GM19351 (cell line): ENCODE measurements around the gene PPM1H.
A peak's percentile ranks its signal among the peaks of the same experiment; 100 is the strongest.
"Not testable (repeated sequence)": the region's sequence is repeated elsewhere in the genome, so short reads cannot be mapped to it uniquely, and the experiment has no call there.

ENCODE experiments used
- ATAC-seq: cut with Tn5 transposase; IDR thresholded peaks from one replicate; pipeline ENCODE4 v1.9.1; 2021; ENCODE audit warnings: mild to moderate bottlenecking, moderate library complexity; ENCODE audit not compliant: unreplicated experiment

Gene PPM1H

DNA sequence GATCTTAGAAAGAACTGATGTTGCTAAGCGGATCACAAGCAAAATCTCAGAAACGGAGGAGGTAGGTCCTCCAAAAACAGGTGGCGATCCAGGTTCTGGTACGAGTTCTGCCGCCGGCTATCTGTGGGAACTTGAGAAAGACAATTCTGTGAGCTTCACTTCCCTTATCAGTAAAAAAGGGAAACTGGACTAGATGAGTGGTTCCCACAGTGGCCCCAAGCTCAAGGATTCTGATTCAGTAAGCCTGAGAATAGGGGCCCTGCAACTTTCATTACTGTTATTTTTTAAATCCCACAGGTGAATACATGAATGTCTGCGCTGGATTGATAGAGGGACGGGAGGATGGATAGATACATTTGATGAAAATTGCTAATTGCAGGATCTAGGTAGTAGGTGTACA, 160.2 kb downstream of the PPM1H start:
- no peak for ATAC-seq

DNA sequence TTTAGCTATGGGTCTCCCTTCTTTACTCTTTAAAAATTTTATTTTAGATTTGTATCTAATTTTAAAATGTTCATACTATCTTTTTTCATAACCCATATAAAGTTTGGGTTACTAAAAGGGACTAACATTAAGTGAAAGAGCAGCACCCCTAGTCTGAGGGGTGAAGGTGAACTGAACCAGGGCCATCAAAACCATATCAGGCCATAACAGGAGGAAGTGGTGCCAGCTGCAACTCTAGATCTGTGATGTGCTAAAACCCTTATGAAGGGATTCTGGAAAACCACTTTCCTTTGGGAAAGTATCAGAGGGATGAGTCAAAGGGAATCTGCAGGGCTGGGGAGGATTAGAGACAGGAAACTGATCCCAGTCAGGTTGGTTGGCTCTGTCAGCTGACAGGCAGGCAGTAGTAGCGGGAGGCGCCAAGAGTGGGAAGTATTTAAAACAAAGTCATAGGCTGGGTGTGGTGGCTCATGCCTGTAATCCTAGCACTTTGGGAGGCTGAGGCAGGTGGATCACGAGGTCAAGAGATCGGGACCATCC, 162.5 kb downstream of the PPM1H start:
- no peak for ATAC-seq

GRCh38 chr12:62771828-62772227, 163.1 kb downstream of the PPM1H start:
- no peak for ATAC-seq

GRCh38 chr12:62770381-62770780, 164.6 kb downstream of the PPM1H start:
- ATAC-seq, result no peak

DNA sequence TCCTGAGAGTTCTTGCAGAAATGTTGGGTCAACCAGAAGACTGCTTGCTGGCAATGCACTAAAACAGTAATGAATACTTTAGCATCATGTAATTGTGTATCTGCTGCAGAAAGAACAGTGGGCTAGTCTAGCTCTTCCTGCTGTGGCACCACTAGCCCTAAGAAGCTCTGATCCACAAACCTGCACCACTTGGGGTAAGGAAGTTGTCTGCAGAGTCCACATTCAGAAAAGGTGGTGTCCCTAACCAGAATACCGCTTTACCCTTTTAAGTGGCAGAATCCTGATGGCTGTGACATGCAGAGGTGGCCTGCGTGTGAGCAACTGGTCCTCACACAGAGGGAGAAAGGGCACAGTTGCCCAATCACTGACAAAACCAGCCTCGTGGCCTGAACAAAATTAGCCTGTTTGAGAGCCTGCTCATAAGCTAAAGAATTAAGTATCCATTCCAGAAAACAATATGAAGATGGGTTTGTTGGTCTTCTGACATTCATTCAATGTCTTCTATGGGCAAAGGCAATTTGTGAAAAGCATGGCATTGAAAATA, 165.8 kb downstream of the PPM1H start:
- ATAC-seq, result no peak

- ATAC-seq, result no peak
These were observed 167.0 kb downstream of the PPM1H start for GRCh38 chr12:62767946-62768345.

DNA sequence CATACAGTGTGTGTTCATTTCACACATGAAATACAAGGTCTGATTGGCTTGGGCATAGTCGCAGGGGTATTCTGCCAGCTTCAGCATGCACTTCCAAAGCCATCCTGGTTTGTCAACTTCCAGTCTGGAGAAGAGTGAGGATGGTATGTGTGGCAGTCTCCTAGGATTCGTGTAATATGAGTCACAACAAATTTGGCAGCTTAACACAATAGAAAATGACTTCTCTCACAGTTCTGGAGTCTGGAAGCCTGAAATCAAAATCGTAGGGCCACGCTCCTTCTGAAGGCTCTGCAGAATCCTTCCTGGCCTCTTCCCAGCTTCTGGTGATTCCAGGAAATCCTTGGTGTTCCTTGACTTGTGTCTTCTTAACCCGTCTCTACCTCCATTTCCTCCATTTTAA, 167.5 kb downstream of the PPM1H start:
- ATAC-seq, result no peak

- ATAC-seq, result no peak
These were observed 168.5 kb downstream of the PPM1H start for GRCh38 chr12:62766496-62766895.

DNA sequence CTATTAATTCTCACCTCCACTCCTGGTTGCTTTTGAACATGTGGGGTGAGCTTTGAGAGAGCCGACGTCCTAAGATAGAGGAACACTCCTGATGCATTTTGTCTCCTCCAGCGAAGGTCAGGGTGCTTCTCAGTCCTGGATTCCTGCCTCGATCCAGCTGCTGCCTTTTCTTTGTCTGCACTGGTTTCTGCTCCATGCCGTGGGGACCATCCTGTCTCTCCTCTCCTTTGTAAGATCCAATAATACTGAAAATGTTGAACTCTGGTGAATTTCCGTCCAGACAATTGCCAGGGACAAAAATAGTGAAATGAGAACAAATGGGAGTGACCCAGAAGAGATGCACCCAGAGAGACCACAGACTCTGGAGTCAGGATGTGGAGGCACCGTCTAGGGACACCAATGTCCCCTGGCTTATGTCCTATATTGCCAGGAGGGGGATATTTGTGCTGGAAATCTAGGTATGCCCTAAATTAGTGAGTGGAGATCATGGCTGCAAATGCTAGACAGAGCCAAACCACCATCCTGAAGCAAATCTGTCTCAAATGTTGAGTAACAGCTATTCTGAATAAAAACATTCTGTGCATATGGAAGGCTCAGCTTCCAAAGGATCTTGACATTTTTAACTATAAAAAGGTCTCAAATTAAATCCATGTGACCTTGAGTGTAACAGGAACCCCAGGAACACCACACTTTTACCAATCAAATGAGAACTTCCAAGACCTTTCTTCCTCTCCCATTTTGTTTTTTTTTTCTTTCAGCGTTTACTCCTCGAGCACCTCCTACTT, 170.9 kb downstream of the PPM1H start:
- ATAC-seq, result no peak

DNA sequence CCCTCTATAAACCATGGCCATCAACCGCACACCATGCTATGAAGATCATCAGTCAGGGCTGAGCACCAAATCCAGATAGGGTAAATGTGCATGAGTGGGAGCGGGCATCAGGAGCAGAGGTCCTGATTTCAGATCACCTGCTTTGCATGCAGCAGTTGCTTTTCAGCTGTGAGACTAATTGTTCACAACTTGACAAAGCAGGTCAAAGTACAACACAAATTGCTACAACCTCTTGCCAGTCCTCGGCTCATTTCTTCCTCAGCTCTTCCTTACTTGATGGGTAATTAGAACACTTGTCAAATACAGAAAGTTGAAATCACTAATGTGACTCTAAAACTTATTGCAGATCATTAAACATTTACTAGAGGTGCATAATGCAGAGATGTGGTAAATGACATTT, 171.6 kb downstream of the PPM1H start:
- ATAC-seq, result no peak

DNA sequence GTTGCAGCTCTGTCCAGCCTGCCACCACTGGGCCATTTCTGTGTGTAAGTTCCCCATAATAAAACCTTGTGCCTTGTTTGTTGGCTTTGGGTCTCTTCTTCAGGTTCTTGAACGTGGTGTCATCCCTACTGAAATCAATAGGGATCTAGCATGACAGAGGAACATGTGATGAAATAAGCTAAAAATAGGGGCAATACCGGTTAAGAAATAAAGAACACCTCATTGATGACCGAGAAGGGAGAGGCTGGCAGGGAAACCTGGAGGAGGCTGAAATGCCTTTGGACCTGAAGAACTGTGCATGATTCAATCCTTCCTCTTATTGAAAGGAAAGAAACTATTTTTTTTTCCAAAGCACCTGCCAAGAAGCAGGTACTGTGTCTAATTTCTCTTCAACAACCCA, 172.3 kb downstream of the PPM1H start:
- no peak for ATAC-seq

DNA sequence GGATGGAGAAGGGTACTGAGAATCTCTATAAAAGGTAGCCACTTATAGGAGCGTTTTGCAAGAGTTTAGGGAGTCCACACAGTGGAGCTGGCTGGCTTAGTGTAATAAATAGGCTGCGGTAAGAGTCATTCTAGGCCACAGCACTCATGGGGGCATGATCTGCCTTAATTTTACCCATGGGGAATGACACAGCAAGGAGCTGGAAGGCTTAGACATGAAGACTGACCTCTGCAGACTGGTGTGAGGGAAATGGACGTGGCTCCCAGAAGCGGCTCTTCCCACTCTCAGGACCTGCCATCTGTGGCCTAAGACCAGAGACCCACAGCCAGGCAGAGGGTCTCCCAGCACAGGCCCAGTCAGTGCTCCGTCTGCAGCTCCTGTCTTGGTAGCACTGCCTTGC, 173.3 kb downstream of the PPM1H start:
- ATAC-seq, result no peak

GRCh38 chr12:62760779-62761178, 174.2 kb downstream of the PPM1H start:
- ATAC-seq, result peak; percentile 86

- not testable (repeated sequence) for ATAC-seq
These were observed 174.6 kb downstream of the PPM1H start for GRCh38 chr12:62760341-62760740.

DNA sequence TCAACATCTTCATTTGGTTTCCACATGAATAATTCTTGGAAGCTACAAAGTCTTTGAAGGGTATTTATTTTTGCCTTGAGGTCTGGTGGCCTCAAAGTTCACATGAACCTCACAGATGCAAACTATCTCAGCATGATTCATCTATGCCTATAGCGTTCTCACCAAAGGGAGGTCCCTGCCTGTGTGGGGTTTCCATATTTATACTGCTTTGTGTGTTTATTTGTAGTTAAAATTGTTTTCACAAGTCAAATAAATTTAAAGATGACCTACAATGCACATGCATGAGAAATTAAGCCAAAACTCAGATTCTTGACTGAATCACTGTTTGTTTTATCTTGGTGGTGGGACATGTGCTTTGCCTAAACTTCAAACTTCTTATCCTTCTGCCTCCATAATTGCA, 176.7 kb downstream of the PPM1H start:
- no peak for ATAC-seq

DNA sequence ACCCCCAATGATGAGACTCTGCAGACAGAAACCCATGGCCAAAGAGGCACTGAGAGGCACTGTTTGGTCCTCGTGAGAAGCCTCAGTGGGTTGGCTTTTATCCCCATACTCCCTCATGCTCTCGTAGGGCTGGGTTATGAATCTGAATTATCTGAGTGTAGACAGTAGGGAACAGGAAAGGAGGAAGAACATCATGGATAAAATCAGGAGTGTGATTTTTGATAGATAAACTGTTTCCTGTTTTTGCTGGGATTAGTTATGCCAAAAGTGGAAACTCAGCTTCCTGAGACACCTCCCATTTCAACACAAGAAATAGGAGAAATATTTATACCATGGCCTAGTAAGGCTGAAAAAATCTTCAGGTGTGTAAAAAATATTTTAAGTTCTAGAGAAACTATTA, 177.9 kb downstream of the PPM1H start:
- ATAC-seq, result no peak

DNA sequence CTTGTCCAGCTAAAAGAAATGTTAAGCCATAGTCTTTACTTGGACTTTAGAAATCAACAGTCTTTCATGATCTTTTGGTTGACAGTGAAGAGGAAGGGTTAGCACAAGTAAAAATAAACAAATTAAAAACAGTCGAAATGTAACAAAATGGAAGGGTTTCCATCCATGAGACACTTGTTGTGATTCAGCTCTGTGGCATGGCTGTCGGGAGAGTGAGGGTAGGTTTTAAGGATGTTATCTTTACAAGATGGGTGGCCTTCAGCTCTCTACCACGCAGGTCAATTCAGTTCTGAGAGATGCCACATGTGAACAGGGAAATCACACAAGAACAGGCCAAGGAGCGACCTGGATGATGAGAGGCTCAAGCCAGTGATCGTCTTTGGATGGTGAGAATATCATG, 180.2 kb downstream of the PPM1H start:
- ATAC-seq, result no peak

- ATAC-seq, result no peak
These were observed 183.2 kb downstream of the PPM1H start for GRCh38 chr12:62751810-62752155.

DNA sequence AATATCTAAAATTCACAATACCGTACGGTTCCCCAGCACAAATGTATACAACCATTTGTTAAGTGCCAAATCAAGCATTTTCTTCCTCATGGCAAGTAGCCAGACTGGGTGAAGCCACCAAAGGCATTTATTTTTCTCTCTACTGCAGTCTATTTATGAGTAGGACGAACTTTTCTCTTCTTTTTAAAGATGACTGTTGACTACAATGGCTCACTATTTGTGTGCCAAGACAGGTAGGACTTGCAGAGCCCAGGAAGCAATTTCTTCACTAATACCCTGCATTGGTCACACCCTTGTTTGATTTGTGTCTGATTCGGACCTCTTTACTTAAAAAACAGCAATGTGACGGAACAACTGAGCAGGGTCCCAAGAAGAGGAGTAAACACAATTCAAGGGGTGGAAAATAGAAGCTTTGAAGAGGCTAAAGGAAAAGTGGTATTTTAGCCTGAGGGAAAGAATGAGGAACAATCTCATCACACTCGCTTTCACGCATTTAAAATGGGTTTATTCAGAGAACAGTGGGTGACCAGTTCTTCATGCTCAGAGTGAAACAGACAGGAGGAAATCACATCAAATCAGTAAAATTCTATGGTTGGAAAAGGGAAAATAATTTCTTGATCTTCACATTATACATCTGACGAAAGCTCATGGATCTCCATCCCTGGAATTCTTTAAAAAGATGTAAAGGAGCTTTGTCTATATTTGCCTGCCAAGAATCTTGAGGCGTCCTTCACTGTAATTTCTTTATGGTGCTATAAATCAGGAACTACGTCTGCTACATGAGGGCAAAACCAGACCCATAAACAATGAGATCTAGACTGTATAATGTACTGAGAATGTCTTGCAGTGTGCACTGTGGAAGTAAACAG, 183.8 kb downstream of the PPM1H start:
- no peak for ATAC-seq

- no peak for ATAC-seq
These were observed 185.4 kb downstream of the PPM1H start for GRCh38 chr12:62749586-62749985.

- ATAC-seq, result no peak
These were observed 185.9 kb downstream of the PPM1H start for GRCh38 chr12:62748941-62749468.
